GM21737 (cell line): ENCODE results near the gene BTD.

Experiments used
- ATAC-seq: cut with Tn5 transposase; IDR thresholded peaks from one replicate; pipeline ENCODE4 v1.9.1; 2021; ENCODE audit warnings: mild to moderate bottlenecking, moderate library complexity; ENCODE audit not compliant: unreplicated experiment

The BTD gene

GRCh38 chr3:15660055-15660935 is 58.8 kb downstream of the BTD start:
- no peak for ATAC-seq

- no peak for ATAC-seq
These were observed 62.6 kb downstream of the BTD start for GRCh38 chr3:15664144-15664543.

DNA sequence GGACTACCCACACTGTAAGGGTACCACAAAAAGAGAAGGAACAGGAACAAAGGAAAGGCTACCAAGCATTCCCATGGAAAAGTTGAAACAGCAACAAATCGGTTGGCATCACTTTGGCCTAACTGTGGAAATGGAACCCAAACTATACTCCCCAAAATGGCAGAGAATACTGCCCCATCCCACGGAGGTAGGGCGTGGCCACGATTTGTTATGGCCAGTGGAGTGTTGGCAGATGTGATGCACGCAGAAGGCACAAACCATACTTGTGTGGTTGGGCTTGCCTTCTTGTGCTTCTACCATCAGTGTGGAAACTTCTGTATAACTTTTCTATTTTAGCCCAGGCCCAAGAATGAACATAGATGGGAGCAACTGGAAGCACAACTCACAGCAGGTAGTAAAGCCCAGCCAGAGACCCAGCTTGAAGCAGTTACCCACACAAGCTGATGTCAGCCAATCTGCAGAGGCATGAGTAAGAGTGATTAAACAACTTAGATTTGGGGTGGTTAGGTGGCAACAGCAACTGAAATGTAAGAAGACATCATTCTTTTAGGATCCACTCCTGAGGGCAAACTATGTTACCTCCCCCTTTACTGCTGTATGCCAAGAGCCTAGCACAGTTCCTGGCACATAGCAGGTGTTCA is 64.1 kb downstream of the BTD start:
- no peak for ATAC-seq

DNA sequence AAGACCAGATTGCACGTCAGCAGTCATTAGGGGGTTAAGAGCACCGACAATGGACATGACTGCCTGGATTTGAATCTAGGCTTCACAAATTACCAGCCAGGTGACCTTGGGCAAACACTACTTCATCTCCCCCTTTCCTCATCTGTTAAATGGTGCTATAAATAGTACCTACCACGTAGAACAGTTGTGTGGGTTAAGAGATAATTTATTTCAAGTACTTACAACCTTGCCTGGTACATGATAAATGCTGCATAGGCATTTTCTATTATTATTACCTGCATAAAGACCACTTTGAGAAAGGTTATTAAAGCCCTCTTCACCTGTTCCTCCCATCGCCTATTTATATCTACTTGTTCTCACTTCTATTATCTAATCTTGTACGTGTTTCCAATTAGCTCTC is 64.7 kb downstream of the BTD start:
- no peak for ATAC-seq

DNA sequence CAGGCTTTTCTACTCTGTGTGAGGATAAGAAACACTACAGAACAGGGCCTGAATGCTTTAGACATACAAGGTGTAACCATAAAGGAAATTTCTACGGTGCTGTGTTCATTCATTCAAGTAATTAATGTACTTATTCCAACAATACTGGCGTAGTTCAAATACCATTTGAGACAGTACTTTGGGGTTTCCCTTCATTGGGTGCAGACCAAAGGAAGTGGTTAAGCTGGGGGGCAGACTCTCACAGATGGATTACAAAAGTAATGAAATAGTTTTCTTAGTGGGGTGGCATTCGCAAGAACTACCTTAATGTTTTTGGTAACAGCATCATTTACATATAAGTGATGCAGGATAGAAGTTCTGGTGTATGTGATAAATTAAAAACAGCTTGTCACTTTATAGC is 65.9 kb downstream of the BTD start:
- no peak for ATAC-seq

- ATAC-seq, result no peak
These were observed 72.0 kb downstream of the BTD start for GRCh38 chr3:15673536-15673935.

GRCh38 chr3:15676259-15676658 is 74.7 kb downstream of the BTD start:
- ATAC-seq, result no peak

DNA sequence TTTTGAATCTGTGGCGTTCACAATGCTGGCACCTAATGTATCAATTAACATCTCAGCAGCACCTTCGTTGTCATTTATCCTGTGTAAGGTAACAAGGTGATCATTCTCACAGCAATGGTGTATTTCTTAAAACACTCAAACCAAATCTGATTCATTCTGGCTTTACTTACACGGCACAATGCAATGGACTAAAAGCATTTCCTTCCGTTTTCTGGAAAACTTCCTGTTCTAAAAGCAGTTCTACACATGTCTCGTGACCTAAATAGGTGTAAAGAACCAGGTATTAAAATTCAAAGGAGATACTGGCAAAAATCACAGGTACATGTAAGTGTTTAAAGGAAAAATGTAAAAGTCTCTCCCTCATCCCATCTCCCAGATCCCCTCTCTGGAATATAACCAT is 77.8 kb downstream of the BTD start:
- ATAC-seq, result no peak

GRCh38 chr3:15681668-15682067 is 80.1 kb downstream of the BTD start:
- ATAC-seq, result no peak

- ATAC-seq, result no peak
These were observed 81.1 kb downstream of the BTD start for GRCh38 chr3:15682561-15683185.

- no peak for ATAC-seq
These were observed 81.7 kb downstream of the BTD start for GRCh38 chr3:15683253-15683652.

DNA sequence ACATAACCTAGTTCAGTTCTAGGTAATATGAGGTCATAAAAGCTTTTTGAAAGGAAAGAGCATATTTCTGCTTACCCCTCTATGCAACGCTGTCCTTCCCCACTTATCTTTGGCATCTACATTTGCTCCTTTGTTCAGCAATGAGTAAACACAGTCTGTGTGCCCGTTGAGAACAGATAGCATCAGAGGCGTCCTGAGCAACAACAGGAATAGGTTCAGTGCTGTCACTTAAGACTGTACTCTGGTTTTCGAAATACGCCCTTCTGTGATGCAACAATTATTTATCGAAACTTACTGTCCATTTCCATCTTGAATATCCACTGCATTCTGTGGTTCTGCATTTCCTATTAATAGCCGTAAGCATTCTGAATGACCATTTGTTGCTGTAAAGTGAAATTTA is 84.4 kb downstream of the BTD start:
- no peak for ATAC-seq

DNA sequence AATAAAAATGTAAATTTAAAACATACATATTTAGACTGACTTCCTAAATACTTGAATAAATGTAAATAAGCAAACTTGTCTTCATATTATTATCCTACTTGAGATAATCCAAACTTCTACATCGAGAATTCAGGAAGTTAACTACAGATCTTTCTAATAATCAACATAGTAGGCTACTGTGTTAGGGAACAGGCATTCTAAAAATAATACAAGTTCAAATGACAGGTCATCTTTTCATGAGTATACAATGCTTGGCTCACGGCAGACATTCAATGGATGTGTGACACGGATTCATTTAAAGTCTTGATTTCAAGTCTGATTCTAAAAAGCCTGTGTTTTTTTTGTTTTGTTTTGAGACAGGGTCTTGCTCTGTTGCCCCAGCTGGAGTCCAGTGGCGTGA is 88.7 kb downstream of the BTD start:
- ATAC-seq, result no peak

- ATAC-seq, result no peak
These were observed 89.2 kb downstream of the BTD start for GRCh38 chr3:15690748-15691147.

DNA sequence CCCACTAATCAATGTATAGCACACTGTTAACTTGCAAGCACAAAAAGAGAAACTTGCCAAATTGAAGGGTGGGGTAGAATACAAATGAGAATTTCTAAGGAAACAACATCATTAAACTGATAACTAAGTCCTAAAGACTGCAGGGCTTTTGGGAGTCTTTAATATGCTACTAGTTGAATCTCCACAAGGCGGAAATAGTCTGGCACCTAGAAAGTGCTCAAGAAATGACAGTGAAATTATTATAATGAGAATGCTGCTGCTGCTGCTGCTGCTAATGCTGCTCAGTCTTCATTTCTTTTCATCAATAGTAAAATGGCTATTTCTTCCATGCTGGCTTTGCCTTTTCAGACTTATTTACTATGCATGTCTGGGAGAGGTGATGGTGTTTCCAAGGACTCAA is 91.8 kb downstream of the BTD start:
- no peak for ATAC-seq

GRCh38 chr3:15694628-15695027 is 93.1 kb downstream of the BTD start:
- no peak for ATAC-seq
